HuH-7 (cell line): ENCODE data around the gene IGSF10.

Experiments used
- DNase-seq: peaks from one replicate; pipeline ENCODE4 v3.0.0; 2011; ENCODE audit warnings: low spot score

The IGSF10 gene

GRCh38 chr3:151419806-151420205 is 41.1 kb downstream of the IGSF10 start:
- DNase-seq, result no peak

GRCh38 chr3:151415289-151415688 is 45.6 kb downstream of the IGSF10 start:
- no peak for DNase-seq

- DNase-seq, result no peak
Measured at GRCh38 chr3:151412989-151413388, 47.9 kb downstream of the IGSF10 start.
